HCT116 (cell line): ENCODE results near the gene TOX3.

Experiments
- ELF1 ChIP-seq: IDR thresholded peaks from 2 replicates; pipeline ENCODE4 v1.6.1; 2012; ENCODE audit warnings: low read depth, borderline replicate concordance
- EZH2 ChIP-seq: fragments of 200-600 bp; sonication (generic); IDR thresholded peaks from 2 replicates; pipeline ENCODE4 v1.6.1; 2017; ENCODE audit warnings: antibody characterized with exemption, mixed run types
- EZH2phosphoT487 ChIP-seq: fragments of 200-600 bp; IDR thresholded peaks from 2 replicates; pipeline ENCODE4 v1.6.1; 2018; ENCODE audit warnings: antibody characterized with exemption, borderline replicate concordance
- FOSL1 ChIP-seq: IDR thresholded peaks from 2 replicates; pipeline ENCODE4 v1.6.1; 2012; ENCODE audit warnings: low read depth
- JUND ChIP-seq: IDR thresholded peaks from 2 replicates; pipeline ENCODE4 v1.6.1; 2012
- POLR2A ChIP-seq: IDR thresholded peaks from 2 replicates; pipeline ENCODE4 v1.7.0; 2011; ENCODE audit warnings: borderline replicate concordance; ENCODE audit not compliant: insufficient read depth, insufficient read length; ENCODE audit errors: extremely low read depth
- POLR2AphosphoS5 ChIP-seq: IDR thresholded peaks from 2 replicates; pipeline ENCODE4 v1.6.1; 2011; ENCODE audit warnings: mild to moderate bottlenecking, low read depth, low read length, moderate library complexity
- RAD21 ChIP-seq: IDR thresholded peaks from 2 replicates; pipeline ENCODE4 v1.6.1; 2012; ENCODE audit warnings: low read depth, mild to moderate bottlenecking
- SP1 ChIP-seq: IDR thresholded peaks from 2 replicates; pipeline ENCODE4 v1.6.1; 2012; ENCODE audit warnings: low read depth
- TF ChIP-seq, protein P1 (sequence below), 3 experiments: fragments of 200-600 bp in 1 of 3; sonication (generic) in 1 of 3; IDR thresholded peaks in 2 of 3; conservative IDR thresholded peaks in 1 of 3; 2 replicates each; pipeline ENCODE4 v1.5.1; 2012 to 2017; ENCODE audit warnings: low read depth in 2 of 3, low read length in 2 of 3, antibody characterized with exemption in 1 of 3, borderline replicate concordance in 1 of 3, control low read depth in 1 of 3, mild to moderate bottlenecking in 1 of 3, mixed read lengths in 1 of 3, mixed run types in 1 of 3, moderate library complexity in 1 of 3; ENCODE audit not compliant: insufficient read depth in 1 of 3

GRCh38 chr16:52537516-52537915 is 9.4 kb downstream of the TOX3 start:
- TF ChIP-seq POLR2A, result no peak
- TF ChIP-seq, protein P1, sequence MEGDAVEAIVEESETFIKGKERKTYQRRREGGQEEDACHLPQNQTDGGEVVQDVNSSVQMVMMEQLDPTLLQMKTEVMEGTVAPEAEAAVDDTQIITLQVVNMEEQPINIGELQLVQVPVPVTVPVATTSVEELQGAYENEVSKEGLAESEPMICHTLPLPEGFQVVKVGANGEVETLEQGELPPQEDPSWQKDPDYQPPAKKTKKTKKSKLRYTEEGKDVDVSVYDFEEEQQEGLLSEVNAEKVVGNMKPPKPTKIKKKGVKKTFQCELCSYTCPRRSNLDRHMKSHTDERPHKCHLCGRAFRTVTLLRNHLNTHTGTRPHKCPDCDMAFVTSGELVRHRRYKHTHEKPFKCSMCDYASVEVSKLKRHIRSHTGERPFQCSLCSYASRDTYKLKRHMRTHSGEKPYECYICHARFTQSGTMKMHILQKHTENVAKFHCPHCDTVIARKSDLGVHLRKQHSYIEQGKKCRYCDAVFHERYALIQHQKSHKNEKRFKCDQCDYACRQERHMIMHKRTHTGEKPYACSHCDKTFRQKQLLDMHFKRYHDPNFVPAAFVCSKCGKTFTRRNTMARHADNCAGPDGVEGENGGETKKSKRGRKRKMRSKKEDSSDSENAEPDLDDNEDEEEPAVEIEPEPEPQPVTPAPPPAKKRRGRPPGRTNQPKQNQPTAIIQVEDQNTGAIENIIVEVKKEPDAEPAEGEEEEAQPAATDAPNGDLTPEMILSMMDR (IDR thresholded peaks at IDR 0.05 in 2 of 3, conservative IDR thresholded peaks at IDR 0.05 in 1 of 3; ENCODE audit: borderline replicate concordance in 1 of 3, insufficient read depth in 1 of 3, low read depth in 2 of 3, low read length in 2 of 3), result no peak
- no peak for TF ChIP-seq EZH2
- no peak for TF ChIP-seq RAD21
- TF ChIP-seq EZH2phosphoT487, result no peak
- no peak for TF ChIP-seq POLR2AphosphoS5
- TF ChIP-seq JUND, result no peak
- no peak for TF ChIP-seq ELF1
- no peak for TF ChIP-seq SP1
- no peak for TF ChIP-seq FOSL1
